HFF-Myc (cell line): ENCODE measurements around the gene DCLK2.

Experiments
- DNase-seq: peaks from one replicate; pipeline ENCODE4 v3.0.0-alpha.2; 2011; ENCODE audit warnings: low read depth; ENCODE audit errors: extremely low read depth
- H3K4me3 ChIP-seq: replicated peaks from 2 replicates; pipeline ENCODE4 v1.5.1; 2011; ENCODE audit warnings: low read depth, mild to moderate bottlenecking, control low read depth, low read length
- CTCF ChIP-seq: IDR thresholded peaks from 2 replicates; pipeline ENCODE4 v1.5.1; 2012; ENCODE audit warnings: mild to moderate bottlenecking, low read depth, low read length, control low read depth; ENCODE audit errors: missing control alignments

Gene DCLK2

DNA sequence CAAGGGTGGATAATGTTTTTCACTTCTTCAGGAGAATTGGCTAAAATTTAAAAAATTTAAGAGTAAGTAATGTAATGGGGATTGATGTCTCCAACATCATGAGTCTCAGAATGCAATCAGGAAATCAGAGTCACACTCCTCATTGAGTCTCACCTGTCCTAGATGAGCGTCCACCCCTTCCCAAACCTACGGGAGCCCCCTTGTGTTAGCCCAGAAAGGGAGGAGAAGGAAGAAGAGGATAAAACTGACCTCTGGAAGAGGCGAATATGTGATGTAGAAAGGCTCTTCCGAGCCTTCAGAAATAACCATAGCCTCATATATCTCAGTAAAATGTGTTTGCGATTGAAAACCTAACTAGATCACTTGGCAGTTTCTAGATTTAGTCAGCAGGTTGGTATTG, 157.1 kb downstream of the DCLK2 start:
- H3K4me3 ChIP-seq = no peak overlapping the region
- no peak for DNase-seq
- no peak for TF ChIP-seq CTCF

GRCh38 chr4:150235808-150236271, 157.6 kb downstream of the DCLK2 start:
- TF ChIP-seq CTCF = no peak
- DNase-seq = no peak
- H3K4me3 ChIP-seq = no peak overlapping the region

DNA sequence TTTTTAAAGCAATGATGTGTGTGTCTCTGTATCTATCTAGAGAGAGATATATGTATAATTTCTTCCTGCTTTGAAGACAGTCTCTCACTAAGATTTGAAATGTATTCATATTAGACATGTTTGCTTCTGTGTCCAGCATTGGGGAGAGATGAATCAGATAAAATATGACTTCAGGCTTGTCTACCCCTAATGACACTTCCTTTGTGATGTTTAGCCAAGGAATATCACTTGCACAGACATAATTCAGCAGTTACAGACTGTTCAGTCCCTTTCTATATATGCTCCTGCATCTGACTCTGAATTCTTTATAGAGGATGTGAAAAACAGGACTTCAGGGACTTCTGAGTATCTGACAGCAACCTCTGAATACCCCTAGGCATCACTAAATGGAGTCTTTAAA, 158.4 kb downstream of the DCLK2 start:
- no peak for DNase-seq
- no peak for TF ChIP-seq CTCF
- no peak overlapping the region for H3K4me3 ChIP-seq

DNA sequence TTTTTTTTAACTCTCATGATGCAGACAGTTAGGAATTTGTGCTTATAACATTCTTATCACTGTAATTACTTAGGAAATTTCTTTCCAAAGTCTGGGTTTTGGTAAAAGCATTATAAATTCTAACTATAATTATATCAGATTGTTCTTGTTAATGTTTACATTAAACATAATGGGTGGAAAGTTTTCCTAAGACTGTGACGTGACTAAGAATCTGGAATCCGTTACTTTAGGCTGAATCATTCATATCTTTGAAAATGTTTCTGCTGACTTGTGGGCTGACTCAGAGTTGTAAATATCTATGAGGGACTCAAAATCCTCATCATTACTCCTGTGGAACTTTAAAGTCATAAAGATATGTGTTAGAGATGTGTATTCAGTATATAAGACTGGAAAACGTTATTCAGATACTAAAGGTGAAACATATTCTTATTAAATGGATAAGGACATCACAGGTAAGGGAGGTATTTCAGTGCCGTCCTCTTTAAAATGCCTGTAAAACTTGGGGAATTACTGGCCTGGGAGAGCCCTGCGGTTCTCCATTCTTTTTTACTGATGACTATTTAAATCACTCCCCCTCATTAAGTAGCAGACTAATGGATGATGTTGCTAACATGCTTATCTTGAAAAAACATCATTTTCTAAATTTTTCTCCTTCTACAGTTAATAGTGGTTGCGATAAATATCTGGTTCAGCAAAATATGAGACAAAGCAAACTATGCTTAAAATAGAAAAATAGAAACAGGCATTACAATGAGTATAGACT, 159.0 kb downstream of the DCLK2 start:
- DNase-seq = peak; percentile 93
- no peak overlapping the region for H3K4me3 ChIP-seq
- no peak for TF ChIP-seq CTCF

DNA sequence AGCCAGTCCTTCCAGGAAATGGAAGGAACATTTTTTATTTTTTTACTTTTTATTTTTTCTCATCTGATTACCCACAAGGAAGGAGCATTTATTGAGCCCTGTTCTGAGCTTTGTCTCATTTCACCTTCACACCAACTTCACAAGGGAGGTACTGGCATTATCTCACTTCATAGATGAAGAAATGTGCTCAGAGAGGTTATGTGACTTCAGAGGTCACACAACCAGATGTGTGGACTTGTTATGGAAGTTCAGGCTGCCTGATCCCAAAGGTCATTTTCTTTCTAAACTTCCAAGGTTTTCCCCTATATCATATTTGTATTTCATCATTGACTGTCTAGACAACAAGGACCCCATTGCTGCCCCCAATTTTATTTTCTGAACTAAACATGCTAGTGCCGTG, 160.3 kb downstream of the DCLK2 start:
- DNase-seq = no peak
- no peak overlapping the region for H3K4me3 ChIP-seq
- TF ChIP-seq CTCF = no peak

DNA sequence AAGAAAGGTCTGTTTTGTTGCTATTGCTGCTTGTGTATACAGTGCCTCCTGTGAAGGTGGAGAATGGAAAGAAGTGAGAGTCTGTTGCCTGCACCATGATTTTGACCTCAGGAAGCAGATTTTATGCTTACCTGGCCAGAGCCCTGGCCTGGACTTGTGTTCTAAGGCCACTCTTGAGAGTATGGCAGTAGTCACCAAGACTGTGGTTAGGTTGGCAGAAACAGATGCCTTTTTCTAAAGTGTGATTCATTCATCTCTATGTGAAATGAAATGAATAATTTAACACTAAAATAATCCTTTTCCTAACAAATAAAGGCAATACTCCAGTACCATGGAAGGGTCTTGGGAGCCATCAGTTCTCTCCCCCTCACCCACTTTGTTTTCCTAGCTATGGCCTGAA, 161.8 kb downstream of the DCLK2 start:
- no peak for DNase-seq

More for the DNA sequence above, 161.8 kb downstream of the DCLK2 start:
- no peak for TF ChIP-seq CTCF
- no peak overlapping the region for H3K4me3 ChIP-seq
